T-helper 1 cell treated with Interleukin-12 subunit alpha and Interleukin-12 subunit beta and Interleukin-4 antibody, amounts not matched to agents 30 ng/mL and 1 ng/mL, for 36 hours (primary cell): ENCODE results near the gene CCDC148. TPM values are rescaled to one million over a fixed set of nuclear protein-coding genes. Genes with fewer than 3 reads are reported as not detected.
"Not testable (repeated sequence)": the region's sequence is repeated elsewhere in the genome, so short reads cannot be mapped to it uniquely, and the experiment has no call there.

Experiments used
- intact Hi-C: fragments of 100-400 bp; cut with micrococcal nuclease; formaldehyde crosslinking; loops from one replicate; pipeline ENCODE4 v1.15.1; 2024
- total RNA-seq: library from RNA; stranded (reverse); gene quantifications from 2 replicates; pipeline ENCODE4 v1.2.3, GENCODE V29; 2022

Gene CCDC148
- total RNA-seq, 1 donor from 2014 or later = not detected

DNA sequence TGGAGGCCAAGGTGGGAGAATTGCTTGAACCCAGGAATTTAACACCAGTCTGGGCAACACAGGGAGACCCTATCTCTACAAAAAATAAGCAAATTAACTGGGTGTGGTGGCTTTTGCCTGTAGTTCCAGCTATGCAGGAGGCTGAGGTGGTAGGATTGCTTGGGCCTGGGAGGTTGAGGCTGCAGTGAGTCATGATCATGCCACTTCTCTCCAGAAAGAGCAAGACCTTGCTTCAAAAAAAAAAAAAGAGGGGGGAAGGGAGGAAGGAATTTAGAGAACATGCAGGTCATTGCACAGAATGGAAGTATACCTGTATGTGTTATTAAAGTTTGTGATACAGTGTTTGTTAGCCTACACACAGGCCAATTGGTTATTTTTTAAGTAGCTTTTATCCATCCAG is 26.0 kb upstream of the CCDC148 start:
- intact Hi-C loops = no loop called here

DNA sequence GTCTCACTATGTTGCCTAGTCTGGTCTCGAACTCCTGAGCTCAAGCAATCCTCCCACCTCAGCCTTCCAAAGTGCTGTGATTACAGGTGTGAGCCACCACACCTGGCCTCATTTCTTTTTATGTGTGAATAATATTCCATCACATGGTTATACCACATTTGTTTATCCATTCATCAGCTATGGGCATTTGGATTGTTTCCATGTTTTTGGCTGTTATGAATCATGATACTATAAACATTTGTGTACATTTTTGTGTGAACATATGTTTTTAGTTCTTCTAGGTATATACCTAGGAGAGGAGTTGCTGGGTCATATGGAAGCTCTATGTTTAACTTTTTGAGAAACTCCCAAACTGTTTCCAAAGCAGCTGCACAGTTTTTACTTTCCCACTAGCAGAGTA is 24.6 kb upstream of the CCDC148 start:
- intact Hi-C loops = no loop called here

GRCh38 chr2:158478816-158479215 is 22.3 kb upstream of the CCDC148 start:
- intact Hi-C loops = no loop called here

- intact Hi-C loops = no loop called here
These were observed 21.7 kb upstream of the CCDC148 start for GRCh38 chr2:158478237-158478636.

DNA sequence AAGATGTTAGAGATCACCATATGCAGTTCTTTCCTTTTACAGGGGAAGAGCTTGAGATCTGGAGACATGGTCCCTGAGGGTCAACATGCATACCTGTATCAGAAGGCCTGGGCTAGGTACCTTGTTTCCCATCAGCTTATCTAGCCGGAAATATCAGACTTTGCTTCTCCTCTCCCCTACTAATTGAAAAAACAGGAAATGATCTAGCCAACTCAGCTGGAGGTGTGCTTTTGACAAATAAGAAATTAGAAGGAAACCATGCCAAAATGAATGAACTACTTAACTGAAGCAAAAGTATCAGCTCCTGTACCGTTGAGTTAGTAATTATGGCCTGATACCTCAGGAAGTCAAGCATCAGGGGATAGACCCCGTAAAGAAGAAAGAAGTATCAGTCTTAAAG is 20.6 kb upstream of the CCDC148 start:
- intact Hi-C loops = no loop called here

DNA sequence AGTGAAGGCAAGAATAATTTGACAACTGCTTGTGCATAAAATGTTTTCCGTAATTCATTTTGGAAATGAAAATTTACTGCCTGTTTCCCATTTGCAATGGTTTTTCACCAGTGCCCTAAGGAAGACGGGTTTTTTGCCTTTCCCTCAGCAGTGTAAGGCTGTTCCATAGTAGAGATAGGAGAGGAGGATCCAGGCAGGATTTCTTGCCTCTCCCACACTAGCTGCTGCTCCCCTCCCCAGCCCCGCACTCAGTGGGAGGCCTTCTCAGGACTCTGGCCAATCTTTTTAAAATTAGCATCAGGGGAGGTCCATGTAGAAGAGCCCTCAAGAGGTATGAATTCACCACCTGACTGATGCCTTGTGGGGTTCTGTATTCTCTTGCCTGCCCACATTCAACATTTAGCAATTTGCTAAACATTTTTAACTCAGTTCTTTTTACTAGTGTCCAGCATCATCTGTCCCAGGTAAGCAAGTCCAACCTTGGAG is 18.0 kb upstream of the CCDC148 start:
- intact Hi-C loops = not testable (repeated sequence)

DNA sequence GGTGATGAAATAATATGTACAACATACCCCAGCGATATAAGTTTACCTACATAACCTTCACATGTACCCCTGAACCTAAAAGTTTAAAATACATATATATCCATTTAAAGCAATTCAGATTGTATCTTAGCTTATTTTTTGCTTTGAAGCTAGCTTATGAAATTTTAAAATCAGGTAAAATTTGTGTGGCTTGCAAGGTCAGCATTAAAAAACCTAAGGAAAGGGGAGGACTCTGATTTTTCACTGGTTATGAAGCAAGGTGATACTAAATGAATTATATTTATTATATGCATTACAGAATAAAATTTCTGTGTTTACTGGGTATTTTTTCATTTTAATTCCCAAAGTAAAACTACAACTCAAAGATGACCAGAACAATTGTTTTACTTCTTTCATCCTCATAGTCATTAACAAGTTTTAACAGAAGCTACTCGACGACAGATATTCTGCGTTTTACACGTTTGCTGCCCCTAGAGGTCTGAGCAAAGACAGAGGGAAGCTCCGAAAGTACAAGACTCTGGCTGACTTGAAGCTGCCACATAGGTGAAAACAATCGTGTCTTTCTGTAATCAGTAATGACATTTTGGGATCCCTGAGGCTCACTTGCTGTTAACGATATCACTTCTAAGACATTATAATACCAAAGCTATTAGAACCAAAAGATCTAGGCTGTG is 17.3 kb upstream of the CCDC148 start:
- intact Hi-C loops = no loop called here

- intact Hi-C loops = not testable (repeated sequence)
These were observed 16.7 kb upstream of the CCDC148 start for GRCh38 chr2:158473300-158473699.

- intact Hi-C loops = not testable (repeated sequence)
These were observed 16.3 kb upstream of the CCDC148 start for GRCh38 chr2:158472829-158473228.

DNA sequence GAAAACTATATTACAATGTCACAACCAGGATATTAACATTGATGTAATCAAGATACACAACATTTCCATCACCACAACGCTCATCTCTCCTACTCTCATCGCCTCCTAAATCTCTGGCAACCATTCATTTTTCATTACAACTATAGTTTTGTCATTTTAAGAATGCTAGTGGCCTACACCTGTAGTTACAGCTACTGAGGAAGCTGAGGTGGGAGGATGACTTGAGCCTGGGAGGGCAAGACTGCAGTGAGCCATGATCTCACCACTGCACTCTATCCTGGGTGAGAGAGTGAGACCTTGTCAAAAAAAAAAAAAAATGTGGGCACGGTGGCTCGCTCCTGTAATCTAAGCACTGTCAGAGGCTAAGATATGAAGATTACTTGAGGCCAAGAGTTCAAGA is 10.7 kb upstream of the CCDC148 start:
- intact Hi-C loops = no loop called here

GRCh38 chr2:158464426-158465281 is 8.1 kb upstream of the CCDC148 start:
- intact Hi-C loops = loop anchor here (5.0 kb wide), 1 partner anchor 442 kb away; no protein-coding TSS in a partner anchor

GRCh38 chr2:158463496-158464095 is 7.0 kb upstream of the CCDC148 start:
- intact Hi-C loops = loop anchor here (5.0 kb wide), 1 partner anchor 441 kb away; no protein-coding TSS in a partner anchor

DNA sequence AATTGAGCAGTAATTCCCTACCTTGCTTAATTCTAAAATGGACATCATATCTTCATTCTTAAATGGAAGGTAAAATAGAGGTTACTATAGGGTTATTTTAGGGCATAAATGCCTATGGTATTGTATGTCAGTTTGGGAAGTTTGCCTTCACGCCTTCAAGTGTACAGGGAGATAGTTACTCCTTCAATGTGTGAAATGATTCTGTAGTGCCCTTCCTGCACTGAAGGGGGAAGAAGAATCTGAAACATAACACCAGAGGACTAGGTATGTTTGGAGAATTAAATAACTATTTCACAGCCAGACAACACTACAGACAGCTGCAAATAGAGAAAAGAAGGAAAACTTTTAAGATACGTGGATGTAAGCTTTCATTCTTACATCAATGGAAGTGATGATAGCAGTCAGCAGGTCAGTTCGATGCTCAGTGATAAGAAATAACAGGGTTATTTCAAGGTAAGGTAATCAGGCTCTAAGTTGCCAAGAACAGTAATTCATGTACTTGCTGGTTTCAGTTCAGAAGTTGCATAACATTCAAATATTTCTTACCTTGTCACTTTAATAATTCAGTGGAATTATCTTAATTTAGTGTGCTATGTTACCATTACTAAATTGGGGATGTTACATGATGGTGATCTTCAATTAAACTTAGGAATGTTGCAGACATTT is 4.2 kb upstream of the CCDC148 start:
- intact Hi-C loops = loop anchor here (5.0 kb wide), 1 partner anchor 438 kb away; no protein-coding TSS in a partner anchor

GRCh38 chr2:158459161-158460003 is 2.8 kb upstream of the CCDC148 start:
- intact Hi-C loops = loop anchor here (5.0 to 10.0 kb wide), 10 partner anchors 293 to 1445 kb away; partner anchors contain the start of genes CYTIP, ERMN, LY75 and MARCHF7

- intact Hi-C loops = loop anchor here (5.0 to 10.0 kb wide), 9 partner anchors 294 to 1446 kb away; partner anchors contain the start of genes CYTIP, ERMN, LY75 and MARCHF7
These were observed 2.0 kb upstream of the CCDC148 start for GRCh38 chr2:158458617-158458920.

GRCh38 chr2:158457826-158458616 is 1.5 kb upstream of the CCDC148 start:
- intact Hi-C loops = loop anchor here (2.0 to 10.0 kb wide), 12 partner anchors 89 to 1447 kb away; partner anchors contain the start of genes ACVR1C, CYTIP, ERMN and LY75

DNA sequence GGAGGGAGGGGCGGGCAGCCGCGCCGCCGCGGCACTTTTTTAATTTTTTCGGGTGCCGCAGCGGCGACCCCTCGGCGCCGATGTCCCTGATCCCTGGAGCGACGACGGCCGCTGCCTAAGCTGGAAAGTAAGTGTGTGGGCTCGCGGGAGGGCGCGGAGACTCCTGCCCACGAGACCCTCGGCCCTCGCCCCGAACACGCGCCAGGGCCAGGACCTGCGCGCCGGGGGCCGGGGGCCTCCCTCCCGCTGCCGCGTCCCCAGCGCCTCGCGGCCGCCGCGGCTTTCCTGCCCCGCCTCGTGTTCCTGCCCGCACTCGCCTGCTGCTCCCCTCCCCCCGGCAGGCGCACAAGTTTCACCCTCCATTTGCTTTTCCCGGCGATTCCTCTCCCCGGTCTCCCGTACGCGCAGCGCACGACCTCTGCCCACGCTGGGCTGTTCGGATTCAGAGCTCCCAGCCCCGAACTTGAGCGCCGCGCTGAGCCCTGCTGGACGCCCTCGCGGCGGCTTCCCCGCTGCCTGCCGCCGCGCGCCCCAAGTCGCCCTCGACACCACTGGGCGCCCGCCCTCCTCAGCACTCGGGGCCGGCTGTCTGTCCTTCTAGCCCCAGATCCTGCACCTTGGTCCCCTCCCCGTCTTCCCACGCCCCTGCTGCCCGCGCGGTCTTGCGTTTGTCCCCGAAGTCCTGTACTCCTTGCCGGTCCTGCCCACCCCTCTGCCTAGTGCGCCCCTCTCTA is 706 bp upstream of the CCDC148 start:
- intact Hi-C loops = loop anchor here (2.0 to 10.0 kb wide), 12 partner anchors 90 to 1448 kb away; partner anchors contain the start of genes ACVR1C, CYTIP, ERMN and LY75

DNA sequence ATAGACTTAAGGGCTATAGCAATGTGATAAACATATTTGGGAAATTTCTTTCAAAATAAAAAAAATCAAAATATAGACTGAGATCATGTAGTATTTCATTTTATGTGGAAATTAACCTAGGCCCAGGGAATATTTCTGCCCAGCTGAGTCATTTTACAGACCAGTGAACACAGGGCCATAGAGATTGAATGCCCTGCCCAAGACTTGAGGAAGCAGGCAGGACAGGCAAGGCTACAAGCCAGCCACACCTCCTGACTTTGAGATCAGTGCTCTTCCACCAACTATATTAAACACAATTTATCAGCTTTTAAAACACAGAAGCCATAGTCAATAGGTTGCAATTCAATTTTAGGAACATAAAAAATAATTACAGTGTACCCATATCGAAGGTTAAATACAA is 12.9 kb downstream of the CCDC148 start:
- intact Hi-C loops = no loop called here

- intact Hi-C loops = not testable (repeated sequence)
These were observed 17.5 kb downstream of the CCDC148 start for GRCh38 chr2:158439062-158439461.
